ENCODE results near the gene ANXA1. TPM values are rescaled to one million over a fixed set of nuclear protein-coding genes. Genes with fewer than 3 reads are reported as not detected.

ANXA1 gene
- total and polyA plus RNA-seq, 2 donors (not counting 1 experiment from before 2014, with no cell fraction given) = 817 to 966 TPM

- Histone ChIP-seq H3K27me3 (ENCODE audit: control insufficient read depth, insufficient read depth, low read length) (no peaks in the 10 kb centered on the region), H4K20me1 (ENCODE audit: control insufficient read depth, extremely low read depth, insufficient read depth, low read length) (no peaks in the 10 kb centered on the region), H3K9ac (ENCODE audit: insufficient read depth, low read length) (peak overlapping the region; percentile 76), H3K4me1 (ENCODE audit: control insufficient read depth, extremely low read depth, insufficient read depth, low read length) (peaks cover 3% of the 10 kb centered on the region), H3K4me3 (replicated peaks in 1 of 4; ENCODE audit: control extremely low read depth in 1 of 4, insufficient read depth in 1 of 4, low read depth in 3 of 4, low read length in 4 of 4) (peak overlapping the region in 3 of 4 experiments; percentile 52 to 82 (median 61)), H2AFZ (ENCODE audit: low read length) (no peak overlapping the region), H3K27ac (ENCODE audit: insufficient read depth, low read length) (peak overlapping the region; percentile 94), H3K36me3 (ENCODE audit: control insufficient read depth, insufficient read depth, low read length) (no peaks in the 10 kb centered on the region), H3K4me2 (ENCODE audit: extremely low read depth, insufficient read depth, low read length) (peak overlapping the region; percentile 82), H3K9me3 (ENCODE audit: control insufficient read depth, insufficient read depth, low read depth, low read length) (no peaks in the 10 kb centered on the region), H3K79me2 (ENCODE audit: control insufficient read depth, insufficient read depth, low read length) (no peaks in the 10 kb centered on the region)
- no peak for DNase-seq (ENCODE audit: low read depth in 2 of 2)
- TF ChIP-seq EZH2 (IDR thresholded peaks at IDR 0.05; ENCODE audit: low read length, missing control alignments) (no peak), CTCF (conservative IDR thresholded peaks at IDR 0.05 in 1 of 2, IDR thresholded peaks at IDR 0.05 in 1 of 2; ENCODE audit: low read depth in 1 of 2, low read length in 2 of 2) (no peak)
Observed at GRCh38 chr9:73133022-73133651, 18.5 kb upstream of the ANXA1 start.

GRCh38 chr9:73133921-73134407 is 17.7 kb upstream of the ANXA1 start:
- no peaks in the 10 kb centered on the region for H3K36me3 ChIP-seq (ENCODE audit: control insufficient read depth, insufficient read depth, low read length)
- H3K4me3 ChIP-seq (replicated peaks in 1 of 4; ENCODE audit: control extremely low read depth in 1 of 4, insufficient read depth in 1 of 4, low read depth in 3 of 4, low read length in 4 of 4) = no peak overlapping the region
- H3K9me3 ChIP-seq (ENCODE audit: control insufficient read depth, insufficient read depth, low read depth, low read length) = no peaks in the 10 kb centered on the region
- no peaks in the 10 kb centered on the region for H4K20me1 ChIP-seq (ENCODE audit: control insufficient read depth, extremely low read depth, insufficient read depth, low read length)
- no peak overlapping the region for H3K4me2 ChIP-seq (ENCODE audit: extremely low read depth, insufficient read depth, low read length)
- H3K4me1 ChIP-seq (ENCODE audit: control insufficient read depth, extremely low read depth, insufficient read depth, low read length) = peaks cover 3% of the 10 kb centered on the region
- H3K27ac ChIP-seq (ENCODE audit: insufficient read depth, low read length) = no peak overlapping the region
- peak overlapping the region; percentile 17 for H2AFZ ChIP-seq (ENCODE audit: low read length)
- peak in 1 of 2 donors; percentile 64 for DNase-seq (ENCODE audit: low read depth in 2 of 2)
- H3K79me2 ChIP-seq (ENCODE audit: control insufficient read depth, insufficient read depth, low read length) = no peaks in the 10 kb centered on the region
- H3K27me3 ChIP-seq (ENCODE audit: control insufficient read depth, insufficient read depth, low read length) = no peaks in the 10 kb centered on the region
- no peak for TF ChIP-seq CTCF (conservative IDR thresholded peaks at IDR 0.05 in 1 of 2, IDR thresholded peaks at IDR 0.05 in 1 of 2; ENCODE audit: low read depth in 1 of 2, low read length in 2 of 2)
- TF ChIP-seq EZH2 (IDR thresholded peaks at IDR 0.05; ENCODE audit: low read length, missing control alignments) = no peak
- no peak overlapping the region for H3K9ac ChIP-seq (ENCODE audit: insufficient read depth, low read length)

GRCh38 chr9:73135394-73135793 is 16.3 kb upstream of the ANXA1 start:
- Histone ChIP-seq H2AFZ (ENCODE audit: low read length) (no peak overlapping the region), H3K4me3 (replicated peaks in 1 of 4; ENCODE audit: control extremely low read depth in 1 of 4, insufficient read depth in 1 of 4, low read depth in 3 of 4, low read length in 4 of 4) (no peak overlapping the region), H3K9me3 (ENCODE audit: control insufficient read depth, insufficient read depth, low read depth, low read length) (no peaks in the 10 kb centered on the region), H3K27me3 (ENCODE audit: control insufficient read depth, insufficient read depth, low read length) (no peaks in the 10 kb centered on the region), H4K20me1 (ENCODE audit: control insufficient read depth, extremely low read depth, insufficient read depth, low read length) (no peaks in the 10 kb centered on the region), H3K27ac (ENCODE audit: insufficient read depth, low read length) (no peak overlapping the region), H3K36me3 (ENCODE audit: control insufficient read depth, insufficient read depth, low read length) (no peaks in the 10 kb centered on the region), H3K4me1 (ENCODE audit: control insufficient read depth, extremely low read depth, insufficient read depth, low read length) (peaks cover 3% of the 10 kb centered on the region), H3K79me2 (ENCODE audit: control insufficient read depth, insufficient read depth, low read length) (no peaks in the 10 kb centered on the region), H3K9ac (ENCODE audit: insufficient read depth, low read length) (no peak overlapping the region), H3K4me2 (ENCODE audit: extremely low read depth, insufficient read depth, low read length) (no peak overlapping the region)
- TF ChIP-seq EZH2 (IDR thresholded peaks at IDR 0.05; ENCODE audit: low read length, missing control alignments) = no peak
- TF ChIP-seq CTCF (conservative IDR thresholded peaks at IDR 0.05 in 1 of 2, IDR thresholded peaks at IDR 0.05 in 1 of 2; ENCODE audit: low read depth in 1 of 2, low read length in 2 of 2) = no peak
- no peak for DNase-seq (ENCODE audit: low read depth in 2 of 2)
